HuH-7.5 (cell line): ENCODE measurements around the gene NRXN2.
A peak's percentile ranks its signal among the peaks of the same experiment; 100 is the strongest.

ENCODE experiments used
- DNase-seq: peaks from one replicate; pipeline ENCODE4 v3.0.0; 2011; ENCODE audit warnings: low spot score

The NRXN2 gene

DNA sequence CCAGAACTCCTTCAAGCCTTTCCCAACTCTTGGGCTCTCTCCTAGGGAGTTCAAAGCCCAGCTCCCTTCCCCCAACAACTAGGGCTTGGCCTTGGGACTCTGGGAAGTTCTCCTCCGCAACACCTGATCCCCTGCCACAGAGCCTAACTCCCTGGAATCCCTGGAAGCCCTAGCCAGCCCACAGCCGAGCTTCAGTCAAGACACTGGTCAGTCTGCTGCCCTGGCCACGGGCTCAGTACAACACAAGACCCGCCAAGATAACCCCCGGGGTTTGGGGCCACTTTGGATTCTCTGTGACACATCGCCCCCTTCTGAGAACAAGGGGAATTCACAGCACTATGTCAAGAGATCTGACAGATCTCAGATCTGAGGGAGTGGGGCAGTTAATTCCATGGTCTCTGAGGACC lies 73.7 kb downstream of the NRXN2 start:
- DNase-seq: peak; percentile 47

- DNase-seq: no peak
Observed at GRCh38 chr11:64648551-64648950, 74.4 kb downstream of the NRXN2 start.

- no peak for DNase-seq
Observed at GRCh38 chr11:64647019-64647779, 75.8 kb downstream of the NRXN2 start.

GRCh38 chr11:64644647-64645275 lies 78.2 kb downstream of the NRXN2 start:
- DNase-seq: peak; percentile 46

DNA sequence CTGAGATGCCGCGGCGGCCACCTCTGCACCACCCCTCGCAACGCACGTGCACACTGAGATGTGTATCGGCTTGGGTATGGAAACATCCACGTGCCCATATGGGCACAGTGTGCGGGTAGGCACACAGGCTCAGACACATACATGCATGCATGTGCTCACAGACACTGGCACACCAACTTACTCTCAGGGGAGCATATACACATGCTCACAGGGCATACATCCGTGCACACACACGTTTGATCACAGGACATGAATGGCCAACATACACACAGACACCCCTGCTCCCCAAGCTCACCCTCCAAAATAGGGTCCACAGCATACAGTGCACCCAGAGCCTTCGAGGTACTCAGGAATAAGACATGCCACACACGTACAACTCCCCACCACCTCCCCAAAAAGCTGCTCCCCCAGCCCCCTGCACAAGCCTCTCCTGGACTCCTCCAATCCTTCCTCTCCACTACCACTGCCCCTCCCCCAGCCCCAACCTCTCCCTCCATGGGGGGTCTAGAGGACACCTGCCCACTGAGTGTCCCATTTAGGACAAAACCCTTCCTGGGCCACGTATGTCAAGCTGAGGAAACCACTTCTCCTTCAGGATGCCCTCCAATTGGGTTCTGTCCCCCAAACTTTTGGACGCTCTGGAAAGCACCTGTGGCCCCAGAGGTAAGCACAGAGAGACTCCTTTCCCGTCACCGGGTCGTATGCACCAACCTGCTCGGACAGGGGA lies 78.9 kb downstream of the NRXN2 start:
- DNase-seq: no peak

GRCh38 chr11:64643256-64643881 lies 79.6 kb downstream of the NRXN2 start:
- DNase-seq: no peak

GRCh38 chr11:64642871-64643255 lies 80.1 kb downstream of the NRXN2 start:
- no peak for DNase-seq

- DNase-seq: no peak
Observed at GRCh38 chr11:64642418-64642735, 80.6 kb downstream of the NRXN2 start.

DNA sequence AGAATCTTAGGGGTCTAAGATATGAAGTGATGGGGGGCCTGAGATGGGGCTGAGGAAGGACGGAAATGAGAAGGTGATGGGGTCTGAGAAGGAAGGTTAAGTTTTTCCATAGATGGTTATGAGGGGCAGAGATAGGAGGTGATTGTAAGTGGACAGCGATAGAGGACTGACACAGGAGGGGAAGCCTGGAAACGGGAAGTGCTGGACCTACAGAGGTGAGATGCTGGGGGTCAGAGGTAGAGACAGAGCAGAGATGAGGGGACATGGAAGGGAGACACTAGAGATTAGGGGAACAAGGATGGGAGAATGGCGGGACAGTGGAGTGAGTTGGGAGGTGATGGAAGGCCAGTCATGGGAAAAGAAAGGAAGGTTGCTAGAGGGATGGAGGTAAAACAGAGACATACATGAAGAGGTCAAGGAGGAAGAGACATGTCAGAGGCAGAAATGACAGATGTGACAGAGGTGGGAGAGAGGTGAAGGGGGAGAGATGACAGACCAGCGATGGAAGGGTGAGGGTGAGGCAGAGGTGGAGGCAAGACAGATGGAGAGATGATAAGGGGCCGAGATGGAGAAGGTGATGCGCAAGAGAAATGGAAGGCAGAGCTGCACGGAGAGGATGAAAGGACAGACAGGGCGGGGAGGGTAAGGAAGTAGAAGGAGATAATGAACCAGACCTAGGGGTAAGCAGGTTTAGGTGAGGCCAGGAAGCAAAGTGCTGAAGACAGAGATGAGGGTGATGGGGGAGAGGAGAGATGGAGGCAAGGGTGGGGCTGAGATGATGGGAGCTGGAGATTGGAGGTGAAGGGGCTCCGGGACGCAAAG lies 81.2 kb downstream of the NRXN2 start:
- DNase-seq: no peak

GRCh38 chr11:64639885-64640284 lies 83.1 kb downstream of the NRXN2 start:
- no peak for DNase-seq

GRCh38 chr11:64638829-64639228 lies 84.2 kb downstream of the NRXN2 start:
- no peak for DNase-seq

DNA sequence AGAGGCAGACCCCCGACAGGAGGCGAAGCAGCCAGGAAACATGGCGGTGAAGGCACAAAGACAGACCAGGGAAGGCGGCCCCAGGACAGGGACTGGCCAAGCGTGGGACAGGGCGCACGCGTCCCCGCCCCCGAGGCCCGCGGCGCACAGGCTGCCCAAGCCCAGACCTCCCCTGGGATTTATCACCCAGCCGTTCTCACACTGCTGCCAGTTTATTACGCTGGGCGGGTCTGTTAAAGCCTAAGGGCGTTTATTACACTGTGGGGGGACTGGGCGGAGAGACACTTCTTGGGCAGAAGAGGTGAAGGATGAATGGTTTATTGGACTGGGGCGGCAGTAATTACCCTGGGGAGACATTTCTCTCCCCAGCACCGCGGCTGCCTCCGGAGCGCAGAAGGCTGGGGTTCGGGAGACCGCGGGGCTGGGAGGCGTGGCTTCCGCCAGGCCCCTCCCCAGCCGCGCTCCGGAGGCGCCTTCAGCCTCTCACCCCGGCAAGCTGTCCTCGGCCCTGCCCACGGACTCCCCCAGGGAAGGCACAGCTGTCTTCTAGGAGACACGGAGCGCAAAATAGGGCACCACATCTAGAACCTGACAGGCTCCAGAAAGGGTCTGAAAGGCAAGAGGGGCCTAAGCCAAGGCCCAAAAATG lies 84.9 kb downstream of the NRXN2 start:
- DNase-seq: no peak

- DNase-seq: no peak
Observed at GRCh38 chr11:64637334-64638017, 85.5 kb downstream of the NRXN2 start.

DNA sequence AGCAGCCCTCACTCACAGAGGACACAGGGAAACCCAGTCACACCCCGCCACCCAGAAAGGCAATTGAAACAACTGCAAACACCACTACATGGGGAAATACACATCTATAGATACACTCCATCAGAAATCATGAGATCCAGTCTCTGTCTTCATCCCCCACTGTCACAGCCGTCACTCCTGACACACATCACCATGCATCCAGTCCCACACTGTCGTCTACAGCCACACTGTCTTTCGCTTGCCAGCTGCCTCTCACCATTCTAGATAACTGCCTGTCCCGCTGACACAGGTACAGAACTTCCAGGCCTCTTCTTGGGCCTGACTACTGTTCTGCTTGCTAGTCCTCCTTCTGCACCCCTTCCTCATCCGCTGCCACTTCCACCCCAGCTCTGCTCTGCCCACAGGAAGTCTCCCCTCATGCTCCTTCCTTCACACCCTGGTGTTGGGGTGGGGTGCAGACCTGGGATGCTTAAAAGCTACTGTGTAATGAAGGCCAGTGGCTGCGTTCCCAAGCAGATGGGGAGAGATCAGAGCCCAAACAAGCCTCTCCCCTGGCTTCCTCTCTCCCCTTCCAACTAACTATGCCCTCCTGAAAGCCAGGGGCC lies 89.3 kb downstream of the NRXN2 start:
- no peak for DNase-seq

GRCh38 chr11:64632654-64633053 lies 90.3 kb downstream of the NRXN2 start:
- no peak for DNase-seq

DNA sequence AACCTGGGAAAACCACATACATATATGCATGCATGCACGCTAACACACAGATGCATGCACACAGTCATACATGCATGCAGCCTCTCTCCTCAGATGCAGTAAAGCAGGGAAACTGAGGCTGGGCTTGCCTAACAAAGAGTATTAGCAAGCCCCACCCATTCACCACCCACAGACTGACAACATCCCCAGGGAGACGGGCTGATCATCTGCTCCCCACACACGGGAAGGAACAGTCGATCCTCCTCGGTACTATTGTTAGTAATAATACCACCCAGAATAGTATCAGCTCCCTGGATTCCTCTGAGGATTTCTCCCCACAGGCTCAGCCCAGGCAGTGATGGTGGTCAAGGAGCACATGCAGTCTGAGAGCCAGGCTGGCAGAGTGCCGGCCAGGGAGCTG lies 90.8 kb downstream of the NRXN2 start:
- DNase-seq: no peak

GRCh38 chr11:64631675-64632074 lies 91.3 kb downstream of the NRXN2 start:
- no peak for DNase-seq

- DNase-seq: no peak
Observed at GRCh38 chr11:64629796-64630562, 93.0 kb downstream of the NRXN2 start.

GRCh38 chr11:64629103-64629502 lies 93.9 kb downstream of the NRXN2 start:
- DNase-seq: no peak

- no peak for DNase-seq
Observed at GRCh38 chr11:64628596-64628995, 94.4 kb downstream of the NRXN2 start.
